OCI-LY7 (cell line): Measurements from ENCODE around the gene ARHGEF12.

Source experiments
- EZH2phosphoT487 ChIP-seq: fragments of 200-600 bp; sonication (generic); IDR thresholded peaks from 2 replicates; pipeline ENCODE4 v1.6.1; 2018; ENCODE audit warnings: low read depth, borderline replicate concordance, mild to moderate bottlenecking, mixed run types, antibody characterized with exemption, low read length, moderate library complexity, mixed read lengths
- TF ChIP-seq, protein P1 (sequence below): fragments of 200-600 bp; sonication (generic); conservative IDR thresholded peaks from 2 replicates; pipeline ENCODE4 v1.5.1; 2014; ENCODE audit warnings: mild to moderate bottlenecking, antibody characterized with exemption, low read length, moderate library complexity, mixed read lengths

DNA sequence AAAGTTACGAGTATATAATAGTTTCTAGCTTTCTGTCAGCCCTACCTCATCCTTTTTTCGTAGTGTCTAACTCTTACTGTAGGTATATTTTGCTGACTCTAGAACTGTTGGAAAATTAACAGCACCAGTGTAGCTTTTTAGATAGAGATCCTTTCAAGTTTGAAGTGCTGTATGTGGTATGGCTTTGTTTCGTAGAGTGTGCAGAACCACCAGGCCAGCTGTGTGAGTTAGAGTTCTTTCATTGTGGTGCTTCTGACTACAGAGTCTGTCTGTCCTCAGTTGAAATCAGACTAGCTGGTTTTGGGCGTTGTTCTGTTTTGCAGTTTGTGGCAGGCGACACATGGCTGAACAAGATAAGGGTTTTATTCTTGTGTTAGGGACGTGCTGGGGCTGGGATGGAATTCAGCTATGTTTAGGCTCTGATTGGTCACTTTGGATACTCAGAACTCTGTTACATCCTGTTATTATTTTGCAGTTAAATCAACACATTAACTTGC, 3.2 kb downstream of the ARHGEF12 start:
- TF ChIP-seq, protein P1, sequence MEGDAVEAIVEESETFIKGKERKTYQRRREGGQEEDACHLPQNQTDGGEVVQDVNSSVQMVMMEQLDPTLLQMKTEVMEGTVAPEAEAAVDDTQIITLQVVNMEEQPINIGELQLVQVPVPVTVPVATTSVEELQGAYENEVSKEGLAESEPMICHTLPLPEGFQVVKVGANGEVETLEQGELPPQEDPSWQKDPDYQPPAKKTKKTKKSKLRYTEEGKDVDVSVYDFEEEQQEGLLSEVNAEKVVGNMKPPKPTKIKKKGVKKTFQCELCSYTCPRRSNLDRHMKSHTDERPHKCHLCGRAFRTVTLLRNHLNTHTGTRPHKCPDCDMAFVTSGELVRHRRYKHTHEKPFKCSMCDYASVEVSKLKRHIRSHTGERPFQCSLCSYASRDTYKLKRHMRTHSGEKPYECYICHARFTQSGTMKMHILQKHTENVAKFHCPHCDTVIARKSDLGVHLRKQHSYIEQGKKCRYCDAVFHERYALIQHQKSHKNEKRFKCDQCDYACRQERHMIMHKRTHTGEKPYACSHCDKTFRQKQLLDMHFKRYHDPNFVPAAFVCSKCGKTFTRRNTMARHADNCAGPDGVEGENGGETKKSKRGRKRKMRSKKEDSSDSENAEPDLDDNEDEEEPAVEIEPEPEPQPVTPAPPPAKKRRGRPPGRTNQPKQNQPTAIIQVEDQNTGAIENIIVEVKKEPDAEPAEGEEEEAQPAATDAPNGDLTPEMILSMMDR, result no peak
- no peak for TF ChIP-seq EZH2phosphoT487
